ENCODE measurements around the gene FHL2.

The FHL2 gene

GRCh38 chr2:105404736-105405135, 5.9 kb upstream of the FHL2 start:
- TF ChIP-seq TAF1 (IDR thresholded peaks at IDR 0.05; ENCODE audit: borderline replicate concordance, insufficient read depth, low read length): no peak
- TF ChIP-seq POLR2AphosphoS5 (IDR thresholded peaks at IDR 0.05; ENCODE audit: low read depth, low read length): no peak
- TF ChIP-seq SIN3A (IDR thresholded peaks at IDR 0.05; ENCODE audit: borderline replicate concordance, insufficient read depth, low read length): no peak
- TF ChIP-seq, protein P1, sequence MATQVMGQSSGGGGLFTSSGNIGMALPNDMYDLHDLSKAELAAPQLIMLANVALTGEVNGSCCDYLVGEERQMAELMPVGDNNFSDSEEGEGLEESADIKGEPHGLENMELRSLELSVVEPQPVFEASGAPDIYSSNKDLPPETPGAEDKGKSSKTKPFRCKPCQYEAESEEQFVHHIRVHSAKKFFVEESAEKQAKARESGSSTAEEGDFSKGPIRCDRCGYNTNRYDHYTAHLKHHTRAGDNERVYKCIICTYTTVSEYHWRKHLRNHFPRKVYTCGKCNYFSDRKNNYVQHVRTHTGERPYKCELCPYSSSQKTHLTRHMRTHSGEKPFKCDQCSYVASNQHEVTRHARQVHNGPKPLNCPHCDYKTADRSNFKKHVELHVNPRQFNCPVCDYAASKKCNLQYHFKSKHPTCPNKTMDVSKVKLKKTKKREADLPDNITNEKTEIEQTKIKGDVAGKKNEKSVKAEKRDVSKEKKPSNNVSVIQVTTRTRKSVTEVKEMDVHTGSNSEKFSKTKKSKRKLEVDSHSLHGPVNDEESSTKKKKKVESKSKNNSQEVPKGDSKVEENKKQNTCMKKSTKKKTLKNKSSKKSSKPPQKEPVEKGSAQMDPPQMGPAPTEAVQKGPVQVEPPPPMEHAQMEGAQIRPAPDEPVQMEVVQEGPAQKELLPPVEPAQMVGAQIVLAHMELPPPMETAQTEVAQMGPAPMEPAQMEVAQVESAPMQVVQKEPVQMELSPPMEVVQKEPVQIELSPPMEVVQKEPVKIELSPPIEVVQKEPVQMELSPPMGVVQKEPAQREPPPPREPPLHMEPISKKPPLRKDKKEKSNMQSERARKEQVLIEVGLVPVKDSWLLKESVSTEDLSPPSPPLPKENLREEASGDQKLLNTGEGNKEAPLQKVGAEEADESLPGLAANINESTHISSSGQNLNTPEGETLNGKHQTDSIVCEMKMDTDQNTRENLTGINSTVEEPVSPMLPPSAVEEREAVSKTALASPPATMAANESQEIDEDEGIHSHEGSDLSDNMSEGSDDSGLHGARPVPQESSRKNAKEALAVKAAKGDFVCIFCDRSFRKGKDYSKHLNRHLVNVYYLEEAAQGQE (IDR thresholded peaks at IDR 0.05; ENCODE audit: insufficient read depth in 1 of 2, low read depth in 2 of 2, low read length in 2 of 2): no peak
- TF ChIP-seq FOXP2 (optimal IDR thresholded peaks at IDR 0.05; ENCODE audit: borderline replicate concordance, extremely low read depth, extremely low read length, insufficient read depth): no peak

DNA sequence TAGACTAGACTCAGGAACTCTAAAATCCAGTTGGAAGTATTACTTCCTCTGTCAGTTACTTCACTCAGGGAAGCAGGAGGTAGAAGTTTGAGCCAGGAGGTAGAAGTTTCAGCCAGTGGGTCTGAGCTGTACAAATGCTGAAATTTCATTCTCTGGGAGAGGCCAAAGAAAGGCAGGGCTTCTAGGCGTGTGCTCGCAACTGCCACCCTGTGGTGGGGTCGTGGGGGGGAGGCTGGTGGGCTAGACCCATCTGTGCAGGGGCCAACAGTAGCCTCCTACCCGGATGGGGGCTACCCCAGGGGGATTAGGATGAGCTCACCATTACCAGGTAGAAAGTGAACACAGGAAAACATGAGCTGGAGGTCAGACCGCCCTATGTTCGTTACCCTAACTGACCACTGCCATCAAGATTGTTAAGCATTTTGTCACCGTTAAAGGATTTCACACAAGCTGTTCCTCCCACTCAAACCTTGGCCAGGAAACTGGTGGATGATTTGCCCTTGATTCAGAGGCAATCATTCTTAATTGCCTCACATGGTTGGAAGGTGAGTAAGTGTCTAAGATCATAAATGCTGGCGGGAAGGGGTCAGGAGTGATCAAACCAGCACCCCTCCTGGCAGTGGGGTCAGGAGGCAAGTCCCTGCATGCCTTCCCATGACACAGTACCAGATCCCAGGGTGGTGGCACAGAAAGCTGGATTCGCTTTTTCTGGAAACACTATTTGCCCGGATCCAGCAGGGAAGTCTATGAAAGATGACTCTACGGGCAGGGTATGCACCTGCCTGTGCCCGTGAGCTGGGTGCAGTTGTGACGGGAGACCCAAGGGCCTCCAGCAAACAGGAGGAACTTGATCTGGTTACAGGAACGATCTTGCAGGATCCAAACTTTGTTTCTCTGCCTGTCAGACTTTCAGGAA, 5.2 kb upstream of the FHL2 start:
- TF ChIP-seq, protein P1 (IDR thresholded peaks at IDR 0.05; ENCODE audit: insufficient read depth in 1 of 2, low read depth in 2 of 2, low read length in 2 of 2): no peak
- TF ChIP-seq POLR2AphosphoS5 (IDR thresholded peaks at IDR 0.05; ENCODE audit: low read depth, low read length): no peak
- TF ChIP-seq TAF1 (IDR thresholded peaks at IDR 0.05; ENCODE audit: borderline replicate concordance, insufficient read depth, low read length): no peak
- no peak for TF ChIP-seq FOXP2 (optimal IDR thresholded peaks at IDR 0.05; ENCODE audit: borderline replicate concordance, extremely low read depth, extremely low read length, insufficient read depth)
- TF ChIP-seq SIN3A (IDR thresholded peaks at IDR 0.05; ENCODE audit: borderline replicate concordance, insufficient read depth, low read length): no peak

DNA sequence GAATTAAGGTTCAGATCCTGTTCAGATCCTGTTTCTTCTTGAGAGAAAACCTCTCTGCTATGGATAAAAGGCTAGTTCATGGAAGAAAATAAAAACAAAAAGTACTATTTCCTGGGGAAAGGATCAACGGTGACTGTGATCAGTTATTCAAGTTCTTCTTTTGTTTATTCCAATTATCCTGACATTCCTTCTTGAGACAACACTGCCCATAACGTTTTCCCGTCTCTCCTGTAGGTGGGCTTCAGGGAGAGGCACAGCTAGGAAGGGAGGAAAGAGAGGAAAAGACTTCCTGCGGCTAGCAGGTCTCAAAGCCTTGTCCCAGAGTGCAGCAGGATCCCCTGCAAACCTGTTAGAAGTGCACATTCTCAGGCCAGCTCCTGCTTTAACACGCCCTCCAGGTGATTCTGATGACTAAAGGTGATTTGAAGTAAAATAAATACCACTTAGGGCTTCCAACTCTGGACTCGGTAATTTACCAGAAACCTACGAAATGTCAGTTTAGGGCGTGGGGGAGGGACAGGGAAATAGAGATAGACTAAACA, 4.5 kb upstream of the FHL2 start:
- TF ChIP-seq TAF1 (IDR thresholded peaks at IDR 0.05; ENCODE audit: borderline replicate concordance, insufficient read depth, low read length) (no peak), FOXP2 (optimal IDR thresholded peaks at IDR 0.05; ENCODE audit: borderline replicate concordance, extremely low read depth, extremely low read length, insufficient read depth) (no peak), SIN3A (IDR thresholded peaks at IDR 0.05; ENCODE audit: borderline replicate concordance, insufficient read depth, low read length) (no peak), POLR2AphosphoS5 (IDR thresholded peaks at IDR 0.05; ENCODE audit: low read depth, low read length) (no peak)
- TF ChIP-seq, protein P1 (IDR thresholded peaks at IDR 0.05; ENCODE audit: insufficient read depth in 1 of 2, low read depth in 2 of 2, low read length in 2 of 2): no peak

GRCh38 chr2:105402809-105403208, 4.0 kb upstream of the FHL2 start:
- TF ChIP-seq FOXP2 (optimal IDR thresholded peaks at IDR 0.05; ENCODE audit: borderline replicate concordance, extremely low read depth, extremely low read length, insufficient read depth): no peak
- TF ChIP-seq POLR2AphosphoS5 (IDR thresholded peaks at IDR 0.05; ENCODE audit: low read depth, low read length): no peak

- TF ChIP-seq, protein P1 (IDR thresholded peaks at IDR 0.05; ENCODE audit: insufficient read depth in 1 of 2, low read depth in 2 of 2, low read length in 2 of 2): no peak
- TF ChIP-seq TAF1 (IDR thresholded peaks at IDR 0.05; ENCODE audit: borderline replicate concordance, insufficient read depth, low read length) (no peak), POLR2AphosphoS5 (IDR thresholded peaks at IDR 0.05; ENCODE audit: low read depth, low read length) (no peak), SIN3A (IDR thresholded peaks at IDR 0.05; ENCODE audit: borderline replicate concordance, insufficient read depth, low read length) (no peak), FOXP2 (optimal IDR thresholded peaks at IDR 0.05; ENCODE audit: borderline replicate concordance, extremely low read depth, extremely low read length, insufficient read depth) (no peak)
Measured at GRCh38 chr2:105401867-105402266, 3.0 kb upstream of the FHL2 start.

Measured in PFSK-1 (cell line).